PFSK-1 (cell line): Measurements from ENCODE around the gene RASGRF1.

Source experiments
- SIN3A ChIP-seq: IDR thresholded peaks from 2 replicates; pipeline ENCODE4 v1.6.1; 2012; ENCODE audit warnings: mild to moderate bottlenecking, low read length, moderate library complexity, borderline replicate concordance; ENCODE audit not compliant: insufficient read depth
- TF ChIP-seq, protein P1 (sequence below), 2 experiments: IDR thresholded peaks; 2 replicates each; pipeline versions ENCODE4 v1.6.1 to v1.8.0; 2011 to 2012; ENCODE audit warnings: low read depth in 2 of 2, low read length in 2 of 2, control low read depth in 1 of 2, inconsistent platforms in 1 of 2, mild to moderate bottlenecking in 1 of 2, moderate library complexity in 1 of 2; ENCODE audit not compliant: insufficient read depth in 1 of 2

DNA sequence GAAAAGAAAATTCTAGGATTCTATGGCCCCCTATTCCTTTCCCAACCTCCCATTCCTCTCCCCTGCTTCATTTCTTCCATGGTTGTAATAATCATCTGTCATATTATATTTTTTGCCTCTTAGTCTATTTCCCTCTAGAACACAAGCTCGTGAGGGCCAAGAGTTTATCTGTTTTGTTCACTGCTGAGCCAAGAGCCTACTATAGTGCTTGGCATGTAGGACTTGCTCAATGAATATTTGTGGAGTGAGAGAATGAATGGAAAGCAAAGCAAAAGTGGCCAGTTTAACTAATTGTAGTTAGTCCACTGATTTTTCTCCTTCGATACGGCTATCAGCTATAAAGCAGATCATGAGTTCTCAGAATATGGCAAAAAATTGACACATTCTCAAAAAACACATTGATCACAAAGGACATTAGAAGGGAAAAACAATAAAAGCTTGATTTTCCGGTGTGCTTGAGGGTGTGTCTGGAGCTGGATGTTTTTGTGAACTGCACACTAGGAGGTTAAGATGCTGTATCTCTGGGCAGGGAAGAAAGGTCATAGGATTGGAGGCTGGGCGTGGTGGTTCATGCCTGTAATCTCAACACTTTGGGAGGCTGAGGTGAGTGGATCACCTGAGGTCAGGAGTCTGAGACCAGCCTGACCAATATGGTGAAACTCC, 120.8 kb downstream of the RASGRF1 start:
- TF ChIP-seq, protein P1, sequence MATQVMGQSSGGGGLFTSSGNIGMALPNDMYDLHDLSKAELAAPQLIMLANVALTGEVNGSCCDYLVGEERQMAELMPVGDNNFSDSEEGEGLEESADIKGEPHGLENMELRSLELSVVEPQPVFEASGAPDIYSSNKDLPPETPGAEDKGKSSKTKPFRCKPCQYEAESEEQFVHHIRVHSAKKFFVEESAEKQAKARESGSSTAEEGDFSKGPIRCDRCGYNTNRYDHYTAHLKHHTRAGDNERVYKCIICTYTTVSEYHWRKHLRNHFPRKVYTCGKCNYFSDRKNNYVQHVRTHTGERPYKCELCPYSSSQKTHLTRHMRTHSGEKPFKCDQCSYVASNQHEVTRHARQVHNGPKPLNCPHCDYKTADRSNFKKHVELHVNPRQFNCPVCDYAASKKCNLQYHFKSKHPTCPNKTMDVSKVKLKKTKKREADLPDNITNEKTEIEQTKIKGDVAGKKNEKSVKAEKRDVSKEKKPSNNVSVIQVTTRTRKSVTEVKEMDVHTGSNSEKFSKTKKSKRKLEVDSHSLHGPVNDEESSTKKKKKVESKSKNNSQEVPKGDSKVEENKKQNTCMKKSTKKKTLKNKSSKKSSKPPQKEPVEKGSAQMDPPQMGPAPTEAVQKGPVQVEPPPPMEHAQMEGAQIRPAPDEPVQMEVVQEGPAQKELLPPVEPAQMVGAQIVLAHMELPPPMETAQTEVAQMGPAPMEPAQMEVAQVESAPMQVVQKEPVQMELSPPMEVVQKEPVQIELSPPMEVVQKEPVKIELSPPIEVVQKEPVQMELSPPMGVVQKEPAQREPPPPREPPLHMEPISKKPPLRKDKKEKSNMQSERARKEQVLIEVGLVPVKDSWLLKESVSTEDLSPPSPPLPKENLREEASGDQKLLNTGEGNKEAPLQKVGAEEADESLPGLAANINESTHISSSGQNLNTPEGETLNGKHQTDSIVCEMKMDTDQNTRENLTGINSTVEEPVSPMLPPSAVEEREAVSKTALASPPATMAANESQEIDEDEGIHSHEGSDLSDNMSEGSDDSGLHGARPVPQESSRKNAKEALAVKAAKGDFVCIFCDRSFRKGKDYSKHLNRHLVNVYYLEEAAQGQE (IDR thresholded peaks at IDR 0.05; ENCODE audit: insufficient read depth in 1 of 2, low read depth in 2 of 2, low read length in 2 of 2) = no peak
- no peak for TF ChIP-seq SIN3A
